H9 (cell line): ENCODE measurements around the gene LIMS2. TPM values are rescaled to one million over a fixed set of nuclear protein-coding genes. Genes with fewer than 3 reads are reported as not detected.

Experiments used
- DNase-seq: peaks from one replicate; pipeline ENCODE4 v3.0.0-alpha.2; 2017
- H2AFZ ChIP-seq: one replicate; pipeline ENCODE4 v1.6.1; 2013; ENCODE audit warnings: mild to moderate bottlenecking, low read length, control low read depth, moderate library complexity
- H2AK5ac ChIP-seq: 2 replicates; pipeline ENCODE4 v1.6.1; 2013; ENCODE audit warnings: low read length, control low read depth, mixed read lengths; ENCODE audit not compliant: insufficient read length
- H2BK120ac ChIP-seq: one replicate; pipeline ENCODE4 v1.6.1; 2013; ENCODE audit warnings: low read depth, mild to moderate bottlenecking, low read length, control low read depth, inconsistent platforms; ENCODE audit not compliant: poor library complexity, severe bottlenecking
- H2BK12ac ChIP-seq: 2 replicates; pipeline ENCODE4 v1.6.1; 2013; ENCODE audit warnings: low read length, control low read depth, mixed read lengths, low read depth; ENCODE audit not compliant: insufficient read length
- H2BK15ac ChIP-seq: 2 replicates; pipeline ENCODE4 v1.6.1; 2013; ENCODE audit warnings: low read depth, low read length, control low read depth
- H2BK20ac ChIP-seq: one replicate; pipeline ENCODE4 v1.6.1; 2013; ENCODE audit warnings: low read depth, mild to moderate bottlenecking, low read length, control low read depth, inconsistent platforms; ENCODE audit not compliant: poor library complexity, severe bottlenecking
- H2BK5ac ChIP-seq: 2 replicates; pipeline ENCODE4 v1.6.1; 2013; ENCODE audit warnings: low read length, control low read depth, mixed read lengths; ENCODE audit not compliant: insufficient read length
- H3K14ac ChIP-seq: 2 replicates; pipeline ENCODE4 v1.6.1; 2013; ENCODE audit warnings: low read length, control low read depth; ENCODE audit not compliant: insufficient read depth
- H3K18ac ChIP-seq: 2 replicates; pipeline ENCODE4 v1.6.1; 2013; ENCODE audit warnings: low read depth, mild to moderate bottlenecking, mixed read lengths, low read length, control low read depth; ENCODE audit not compliant: insufficient read length
- H3K23ac ChIP-seq: 2 replicates; pipeline ENCODE4 v1.6.1; 2013; ENCODE audit warnings: low read length, control low read depth, mixed read lengths, low read depth; ENCODE audit not compliant: insufficient read length
- H3K23me2 ChIP-seq: 2 replicates; pipeline ENCODE4 v1.6.1; 2013; ENCODE audit warnings: low read depth, mild to moderate bottlenecking, mixed read lengths, low read length, control low read depth; ENCODE audit not compliant: insufficient read length, poor library complexity, severe bottlenecking
- H3K27ac ChIP-seq: 2 replicates; pipeline ENCODE4 v1.5.1; 2013; ENCODE audit warnings: low read length, control low read depth, mixed read lengths, low read depth; ENCODE audit not compliant: insufficient read length
- H3K27me3 ChIP-seq: 2 replicates; pipeline ENCODE4 v1.6.1; 2013; ENCODE audit warnings: low read length, control low read depth, inconsistent platforms; ENCODE audit not compliant: insufficient read depth
- H3K4ac ChIP-seq: 2 replicates; pipeline ENCODE4 v1.6.1; 2013; ENCODE audit warnings: low read depth, mild to moderate bottlenecking, control low read depth, inconsistent platforms, low read length, moderate library complexity
- H3K4me1 ChIP-seq: 2 replicates; pipeline ENCODE4 v1.6.1; 2013; ENCODE audit warnings: low read length, control low read depth, inconsistent platforms; ENCODE audit not compliant: insufficient read depth
- H3K4me2 ChIP-seq: 2 replicates; pipeline ENCODE4 v1.6.1; 2013; ENCODE audit warnings: low read length, control low read depth, mixed read lengths; ENCODE audit not compliant: insufficient read length, insufficient read depth
- H3K56ac ChIP-seq: 2 replicates; pipeline ENCODE4 v1.6.1; 2013; ENCODE audit warnings: low read depth, mild to moderate bottlenecking, mixed read lengths, low read length, control low read depth; ENCODE audit not compliant: insufficient read length
- H3K79me1 ChIP-seq: 2 replicates; pipeline ENCODE4 v1.6.1; 2013; ENCODE audit warnings: low read depth, mild to moderate bottlenecking, moderate library complexity, low read length, control low read depth, inconsistent platforms; ENCODE audit not compliant: insufficient read depth, poor library complexity, severe bottlenecking
- H3K79me2 ChIP-seq: 2 replicates; pipeline ENCODE4 v1.6.1; 2013; ENCODE audit warnings: low read length, control low read depth, inconsistent platforms; ENCODE audit not compliant: insufficient read depth
- H3K9ac ChIP-seq: 2 replicates; pipeline ENCODE4 v1.6.1; 2013; ENCODE audit warnings: low read length, control low read depth, mixed read lengths; ENCODE audit not compliant: insufficient read length; ENCODE audit errors: extremely low read depth
- H3K9me3 ChIP-seq: one replicate; pipeline ENCODE4 v1.6.1; 2013; ENCODE audit warnings: low read depth, low read length, inconsistent platforms; ENCODE audit not compliant: control insufficient read depth
- H3T11ph ChIP-seq: one replicate; pipeline ENCODE4 v1.6.1; 2013; ENCODE audit warnings: mild to moderate bottlenecking, low read length, control low read depth, inconsistent platforms
- H4K20me1 ChIP-seq: one replicate; pipeline ENCODE4 v1.6.1; 2013; ENCODE audit not compliant: control insufficient read depth, insufficient read length, insufficient read depth
- H4K5ac ChIP-seq: 2 replicates; pipeline ENCODE4 v1.6.1; 2013; ENCODE audit warnings: low read depth, mild to moderate bottlenecking, mixed read lengths, low read length, control low read depth; ENCODE audit not compliant: insufficient read length
- H4K8ac ChIP-seq: replicated peaks from 2 replicates; pipeline ENCODE4 v1.6.1; 2013; ENCODE audit warnings: low read length, control low read depth, mixed read lengths, low read depth; ENCODE audit not compliant: insufficient read length
- H4K91ac ChIP-seq: 2 replicates; pipeline ENCODE4 v1.6.1; 2013; ENCODE audit warnings: low read depth, mild to moderate bottlenecking, moderate library complexity, mixed read lengths, low read length, control low read depth; ENCODE audit not compliant: insufficient read length
- H3K27ac Mint-ChIP-seq, 3 experiments: 2 replicates in 2 of 3; 3 replicates in 1 of 3; pipeline ENCODE4 v1.8.0; 2020 to 2021; ENCODE audit warnings: mixed read lengths in 3 of 3, mild to moderate bottlenecking in 1 of 3, moderate library complexity in 1 of 3
- H3K27me3 Mint-ChIP-seq: 2 replicates; pipeline ENCODE4 v1.8.0; 2021; ENCODE audit warnings: low read depth, mild to moderate bottlenecking, moderate library complexity, mixed read lengths
- H3K36me3 Mint-ChIP-seq, 3 experiments: 2 replicates in 2 of 3; 3 replicates in 1 of 3; pipeline ENCODE4 v1.8.0; 2020 to 2021; ENCODE audit warnings: low read depth in 3 of 3, mixed read lengths in 3 of 3; ENCODE audit not compliant: insufficient read depth in 1 of 3
- H3K4me1 Mint-ChIP-seq, 2 experiments: 2 replicates each; pipeline ENCODE4 v1.8.0; 2020; ENCODE audit warnings: mixed read lengths in 2 of 2
- H3K4me3 Mint-ChIP-seq, 2 experiments: 2 replicates in 1 of 2; 3 replicates in 1 of 2; pipeline ENCODE4 v1.8.0; 2020 to 2021; ENCODE audit warnings: mild to moderate bottlenecking in 2 of 2, mixed read lengths in 2 of 2, moderate library complexity in 1 of 2
- H3K9me3 Mint-ChIP-seq, 2 experiments: 2 replicates in 1 of 2; 3 replicates in 1 of 2; pipeline ENCODE4 v1.8.0; 2020; ENCODE audit warnings: mild to moderate bottlenecking in 2 of 2, mixed read lengths in 2 of 2, moderate library complexity in 1 of 2
- WGBS: extraction: QIAGEN DNeasy Blood & Tissue Kit; methylation state at CpG from one replicate; pipeline ENCODE4 v1.1.7; 2013; ENCODE audit warnings: missing lambda C conversion rate, low lambda C conversion rate, mixed read lengths; ENCODE audit not compliant: insufficient read length; ENCODE audit errors: extremely low coverage; 5-methylcytosine and 5-hydroxymethylcytosine counted together
- total RNA-seq: library from RNA; stranded (reverse); gene quantifications from 2 replicates; pipeline ENCODE4 v1.2.1, GENCODE V29; 2021
- TF ChIP-seq, protein P1 (sequence below): fragments of 200-600 bp; sonication (generic); conservative IDR thresholded peaks from 3 replicates; pipeline ENCODE4 v1.8.0; 2021; ENCODE audit warnings: antibody characterized with exemption, mild to moderate bottlenecking

LIMS2 gene
- total RNA-seq, 1 experiment from 2014 or later, result 5.9 TPM

DNA sequence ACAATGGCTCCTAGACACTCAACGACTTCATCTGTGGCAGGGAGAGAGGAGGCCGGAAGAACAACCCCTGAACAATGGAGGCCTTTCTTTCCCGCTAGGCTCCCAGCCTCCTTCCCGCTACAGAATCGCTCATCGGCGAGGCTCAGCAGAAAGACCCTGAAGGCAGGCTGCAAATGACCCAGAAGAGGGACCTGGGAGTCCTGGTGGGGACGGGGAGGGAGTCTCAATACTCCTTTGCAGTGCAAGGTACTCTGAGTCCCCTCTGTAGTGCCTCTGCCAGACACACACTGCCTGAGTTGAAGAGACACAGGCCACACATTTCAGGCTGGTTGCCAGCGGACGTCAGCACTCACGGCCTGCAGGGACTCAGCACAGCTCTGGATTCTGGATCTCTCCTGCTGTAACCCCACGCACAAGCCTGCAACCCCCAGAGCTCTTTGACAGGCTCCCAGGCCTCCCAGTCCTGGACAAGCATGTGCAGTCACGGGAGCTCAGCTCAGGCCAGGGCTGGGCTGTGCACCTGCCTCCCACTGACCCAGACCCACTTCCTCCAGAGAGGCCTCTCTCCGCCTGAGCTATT, 23.3 kb downstream of the LIMS2 start:
- Histone ChIP-seq H3K4me1 (no peaks in the 10 kb centered on the region), H2BK5ac (no peak overlapping the region)

More for the DNA sequence above, 23.3 kb downstream of the LIMS2 start:
- no peak for DNase-seq
- no peaks in the 10 kb centered on the region for H3K79me1 ChIP-seq
- H3K27ac ChIP-seq, result no peak overlapping the region
- H3K27me3 ChIP-seq, result no peaks in the 10 kb centered on the region
- no peak overlapping the region for H4K5ac ChIP-seq
- no peak overlapping the region for H3K4me2 ChIP-seq
- H3K79me2 ChIP-seq, result no peaks in the 10 kb centered on the region
- no peak overlapping the region for H2AK5ac ChIP-seq
- H3K9me3 ChIP-seq, result no peaks in the 10 kb centered on the region
- no CpG with 5 or more reads among the region's 14 CpGs for WGBS
- H3K23ac ChIP-seq, result no peak overlapping the region
- no peak overlapping the region for H3K9ac ChIP-seq
- H3K18ac ChIP-seq, result no peak overlapping the region
- H4K20me1 ChIP-seq, result no peaks in the 10 kb centered on the region
- H3K4me1 Mint-ChIP-seq, result peaks cover 16 to 28% of the 10 kb centered on the region in 2 experiments
- no peak overlapping the region for H3K4me3 Mint-ChIP-seq
- H2AFZ ChIP-seq, result no peak overlapping the region
- H3T11ph ChIP-seq, result no peak overlapping the region
- no peak overlapping the region; a peak in 1 of 7 replicates for H3K27ac Mint-ChIP-seq
- no peak overlapping the region for H2BK12ac ChIP-seq
- H2BK20ac ChIP-seq, result no peak overlapping the region
- H2BK15ac ChIP-seq, result no peak overlapping the region
- H2BK120ac ChIP-seq, result no peak overlapping the region
- no peak overlapping the region for H4K8ac ChIP-seq
- no peaks in the 10 kb centered on the region for H3K36me3 Mint-ChIP-seq
- peaks cover 4% of the 10 kb centered on the region for H3K23me2 ChIP-seq
- no peak overlapping the region for H3K4ac ChIP-seq
- H4K91ac ChIP-seq, result no peak overlapping the region
- H3K9me3 Mint-ChIP-seq, result no peaks in the 10 kb centered on the region
- TF ChIP-seq, protein P1, sequence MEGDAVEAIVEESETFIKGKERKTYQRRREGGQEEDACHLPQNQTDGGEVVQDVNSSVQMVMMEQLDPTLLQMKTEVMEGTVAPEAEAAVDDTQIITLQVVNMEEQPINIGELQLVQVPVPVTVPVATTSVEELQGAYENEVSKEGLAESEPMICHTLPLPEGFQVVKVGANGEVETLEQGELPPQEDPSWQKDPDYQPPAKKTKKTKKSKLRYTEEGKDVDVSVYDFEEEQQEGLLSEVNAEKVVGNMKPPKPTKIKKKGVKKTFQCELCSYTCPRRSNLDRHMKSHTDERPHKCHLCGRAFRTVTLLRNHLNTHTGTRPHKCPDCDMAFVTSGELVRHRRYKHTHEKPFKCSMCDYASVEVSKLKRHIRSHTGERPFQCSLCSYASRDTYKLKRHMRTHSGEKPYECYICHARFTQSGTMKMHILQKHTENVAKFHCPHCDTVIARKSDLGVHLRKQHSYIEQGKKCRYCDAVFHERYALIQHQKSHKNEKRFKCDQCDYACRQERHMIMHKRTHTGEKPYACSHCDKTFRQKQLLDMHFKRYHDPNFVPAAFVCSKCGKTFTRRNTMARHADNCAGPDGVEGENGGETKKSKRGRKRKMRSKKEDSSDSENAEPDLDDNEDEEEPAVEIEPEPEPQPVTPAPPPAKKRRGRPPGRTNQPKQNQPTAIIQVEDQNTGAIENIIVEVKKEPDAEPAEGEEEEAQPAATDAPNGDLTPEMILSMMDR, result no peak
- H3K14ac ChIP-seq, result no peak overlapping the region
- H3K27me3 Mint-ChIP-seq, result peaks cover 5% of the 10 kb centered on the region
- H3K56ac ChIP-seq, result no peak overlapping the region
